SKM-1 treated with dmso at 0.1 percent for 144 hours (cell line): ENCODE data around the gene EFHC1.

ENCODE experiments used
- DNase-seq: peaks from one replicate; lab custom pipeline; 2025; ENCODE audit not compliant: unreplicated experiment; lab: John Stamatoyannopoulos, UW

Gene EFHC1

GRCh38 chr6:52500238-52501129 lies 80.3 kb downstream of the EFHC1 start:
- no peak for DNase-seq

DNA sequence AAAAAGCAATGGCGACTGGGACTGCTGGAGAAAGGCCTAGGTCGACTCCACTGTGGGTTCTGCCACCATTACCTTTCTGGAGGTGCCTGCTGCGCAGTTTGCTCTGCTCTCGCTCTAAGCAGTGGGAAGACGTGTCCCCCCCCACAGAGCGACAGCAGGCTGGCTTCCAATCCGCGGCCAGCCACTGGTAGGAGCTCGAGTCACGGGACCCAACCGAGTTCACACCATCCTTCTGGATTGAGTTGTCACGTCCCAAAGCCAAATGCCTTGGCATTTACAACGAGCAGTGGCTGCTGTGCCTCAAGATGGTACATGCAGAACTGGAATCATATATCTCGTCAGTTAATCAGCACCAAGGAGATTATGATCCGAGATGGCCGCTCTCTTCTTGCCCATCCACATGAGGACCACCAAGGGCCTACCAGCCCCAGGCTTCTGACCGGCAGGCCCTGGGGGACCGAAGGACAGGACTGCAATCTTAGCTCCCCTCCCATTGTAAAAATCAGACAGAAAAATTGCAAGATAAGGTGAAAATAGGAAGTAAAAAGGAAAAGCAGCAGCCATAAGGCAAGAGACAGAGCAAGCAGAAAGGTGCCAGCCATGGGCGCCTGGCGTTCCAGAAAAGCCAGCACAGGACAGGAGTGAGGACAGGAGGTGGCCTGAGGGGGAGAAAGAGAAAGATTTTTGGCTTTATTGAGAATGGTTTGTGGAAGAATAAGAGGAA lies 82.3 kb downstream of the EFHC1 start:
- DNase-seq, result no peak

- no peak for DNase-seq
Observed at GRCh38 chr6:52503323-52503747, 83.2 kb downstream of the EFHC1 start.

DNA sequence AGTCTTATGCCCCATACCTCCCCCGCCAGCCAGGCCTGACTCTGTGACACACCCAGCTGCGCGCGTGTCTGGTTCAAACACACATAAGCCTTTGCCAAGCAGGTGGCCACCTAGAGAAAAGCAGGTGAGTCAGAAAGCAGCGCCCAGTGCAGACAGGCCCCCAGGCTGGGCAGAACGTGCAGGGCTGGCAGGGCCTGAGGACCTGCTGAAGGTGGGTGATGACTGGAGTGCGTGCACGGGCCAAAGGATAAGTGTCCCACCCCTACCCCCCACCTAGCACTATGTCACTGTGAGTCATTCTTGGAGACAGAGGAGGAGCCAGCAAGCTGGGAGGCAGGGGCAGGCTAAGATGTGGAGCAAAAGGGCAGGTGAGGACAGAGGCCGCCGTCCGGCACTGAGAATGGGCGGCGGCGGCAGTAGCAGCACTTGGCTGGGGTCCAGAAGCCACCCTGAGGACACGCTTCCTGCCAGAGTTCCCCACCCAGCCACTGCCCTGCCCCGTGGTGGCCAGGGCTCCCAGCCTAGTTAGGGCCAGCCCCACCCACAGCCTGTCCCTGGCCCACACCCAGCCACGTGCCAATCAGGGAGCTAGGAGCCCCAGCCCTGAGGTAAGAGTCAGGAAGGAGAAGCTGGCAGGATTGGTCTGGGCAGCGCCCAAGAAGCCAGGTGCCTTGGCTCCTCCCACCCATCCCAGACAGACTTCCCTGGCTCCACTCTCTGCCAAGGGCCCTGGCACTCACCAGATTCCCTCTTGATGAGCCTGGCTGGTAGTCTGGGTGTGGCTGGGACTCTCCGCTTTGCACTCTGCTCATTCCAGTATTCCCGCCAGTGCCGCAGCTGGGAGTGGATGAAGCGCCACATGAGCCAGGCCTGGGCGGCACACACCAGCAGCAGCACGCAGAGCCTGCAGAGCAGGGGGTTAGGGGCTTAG lies 84.0 kb downstream of the EFHC1 start:
- no peak for DNase-seq

DNA sequence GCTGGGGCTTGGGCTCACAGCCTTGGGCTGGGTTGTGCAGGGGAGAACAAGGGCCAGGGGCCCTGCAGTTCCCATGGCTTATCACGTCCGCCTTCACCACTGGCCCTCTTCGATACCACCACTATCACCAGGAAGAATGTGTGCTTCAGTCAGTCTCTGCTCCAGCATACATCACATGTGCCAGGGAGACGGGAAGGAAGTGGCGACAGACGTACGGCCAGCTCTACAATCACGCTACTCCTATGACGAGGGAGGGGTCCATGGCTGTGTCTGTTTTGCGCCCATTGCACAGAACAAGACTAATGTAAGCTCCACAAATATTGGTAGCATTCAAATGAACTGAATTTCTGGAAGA lies 84.6 kb downstream of the EFHC1 start:
- no peak for DNase-seq

GRCh38 chr6:52505726-52506409 lies 85.7 kb downstream of the EFHC1 start:
- DNase-seq, result no peak

GRCh38 chr6:52506476-52506875 lies 86.3 kb downstream of the EFHC1 start:
- DNase-seq, result no peak

DNA sequence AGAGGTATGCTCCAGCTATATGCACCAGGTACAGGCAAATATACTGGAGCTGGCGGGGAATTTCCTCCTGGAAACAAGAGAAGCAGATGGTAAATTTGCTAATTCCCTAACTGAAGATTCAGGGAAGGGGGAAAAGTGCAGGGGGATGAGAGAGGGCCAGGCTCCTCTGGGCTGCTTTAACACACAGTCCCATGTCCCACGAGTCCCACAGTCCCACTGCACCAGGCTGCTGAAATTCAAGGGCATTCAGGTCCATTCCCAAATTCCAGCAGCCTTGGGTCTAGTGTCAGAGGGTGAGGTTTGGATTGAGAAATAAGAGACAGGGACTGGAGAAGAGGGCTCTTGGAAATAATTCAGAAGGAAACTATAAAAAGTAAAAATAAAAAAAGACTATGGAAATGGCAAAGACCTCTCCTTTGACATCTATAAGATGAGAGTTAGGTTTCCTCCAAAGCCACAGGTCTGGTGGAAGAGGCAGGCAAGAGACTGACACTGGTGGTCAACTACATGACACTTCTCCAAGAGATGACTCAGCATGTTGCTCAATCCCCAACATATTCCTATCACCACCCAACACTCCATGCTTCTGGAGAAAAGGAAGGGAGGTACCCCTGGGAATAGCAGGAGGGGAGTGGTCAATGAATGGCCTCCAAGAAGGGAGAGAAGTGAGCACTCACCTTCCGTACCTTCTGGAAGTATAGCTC lies 87.6 kb downstream of the EFHC1 start:
- DNase-seq, result no peak

- no peak for DNase-seq
Observed at GRCh38 chr6:52508261-52508739, 88.2 kb downstream of the EFHC1 start.

DNA sequence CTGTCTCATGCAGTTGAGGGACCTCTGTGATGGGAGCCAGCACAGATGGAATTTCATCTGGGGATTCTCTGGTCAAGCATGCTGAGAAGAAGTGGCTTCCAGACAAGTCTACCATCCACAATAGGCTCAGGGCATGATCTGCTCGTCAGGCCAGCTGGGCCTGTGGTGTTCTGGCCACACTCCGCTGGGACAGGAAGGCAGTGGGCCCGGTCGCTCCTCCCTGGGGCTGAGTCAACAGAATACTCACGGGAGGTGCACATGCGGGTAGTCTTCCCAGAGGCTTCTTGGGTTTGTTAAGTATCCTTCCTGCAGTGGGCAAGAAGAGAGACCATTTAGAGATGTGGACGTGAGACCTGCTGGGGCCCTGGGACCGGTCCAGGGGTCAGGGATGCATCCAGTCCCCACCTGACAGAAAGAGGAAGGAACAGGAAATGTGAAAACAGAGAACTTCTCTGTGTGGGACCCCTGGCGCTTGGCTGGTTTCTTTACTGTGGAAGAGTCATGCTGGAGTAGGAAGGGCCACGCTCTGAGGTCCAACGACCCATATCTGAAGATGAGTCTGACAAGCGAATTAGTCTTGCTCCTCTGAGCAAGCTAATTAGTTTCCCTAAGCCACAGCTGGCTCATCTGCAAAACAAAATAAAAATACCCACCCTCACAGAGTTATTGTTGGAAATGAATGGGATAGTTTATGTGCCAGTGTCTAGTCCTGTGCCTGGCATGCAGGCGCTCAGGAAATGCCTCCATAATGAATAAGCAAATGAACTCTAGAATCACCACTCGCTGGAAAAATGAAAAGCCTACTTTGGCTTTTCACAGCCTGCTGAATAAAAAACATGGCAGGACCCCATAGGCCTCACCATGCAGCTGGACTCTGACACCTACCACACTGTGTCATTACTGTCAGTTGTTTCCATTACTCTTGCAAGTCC lies 89.4 kb downstream of the EFHC1 start:
- DNase-seq, result no peak

- DNase-seq, result no peak
Observed at GRCh38 chr6:52510213-52510562, 90.0 kb downstream of the EFHC1 start.

DNA sequence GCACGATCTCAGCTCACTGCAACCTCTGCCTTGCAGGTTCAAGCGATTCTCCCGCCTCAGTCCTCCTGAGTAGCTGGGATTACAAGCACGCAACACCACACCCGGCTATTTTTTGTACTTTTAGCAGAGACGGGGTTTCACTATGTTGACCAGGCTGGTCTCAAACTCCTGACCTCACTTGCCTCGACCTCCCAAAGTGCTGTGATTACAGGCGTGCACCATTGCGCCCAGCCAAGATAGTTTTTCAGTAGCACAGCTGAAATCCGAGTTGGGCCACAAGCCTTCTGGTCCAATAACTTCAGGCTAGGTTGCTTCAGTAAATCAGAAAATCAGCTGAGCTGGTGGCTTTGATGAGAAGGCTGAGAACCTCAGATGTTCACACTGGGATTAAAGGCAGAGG lies 91.0 kb downstream of the EFHC1 start:
- no peak for DNase-seq

DNA sequence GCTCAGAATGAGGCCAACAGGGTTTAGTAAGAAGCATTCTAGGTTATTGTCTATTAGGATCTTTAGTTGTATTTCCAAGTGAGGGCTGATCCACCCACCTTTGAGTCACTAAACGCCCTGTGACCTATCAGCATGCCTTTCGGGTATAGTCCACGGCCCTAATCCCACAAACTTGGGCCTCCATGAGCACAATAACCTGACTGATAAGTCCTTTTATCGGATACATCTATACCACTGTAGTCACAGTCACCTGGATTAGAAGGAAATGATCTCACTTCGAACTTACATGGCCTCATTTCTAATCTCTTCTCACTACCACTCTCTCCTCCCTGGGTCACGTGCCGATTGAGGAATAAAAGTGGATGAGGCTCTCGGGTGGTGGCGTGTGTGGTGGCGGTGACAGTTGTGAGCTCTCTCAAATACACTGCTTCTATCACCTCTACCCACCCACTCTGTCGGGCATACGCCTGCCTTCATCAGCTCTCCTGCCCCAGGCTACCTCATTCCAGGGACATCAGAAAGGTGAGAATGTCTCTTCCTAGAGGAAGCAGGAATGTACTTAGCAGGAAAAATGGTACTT lies 91.5 kb downstream of the EFHC1 start:
- no peak for DNase-seq

- DNase-seq, result no peak
Observed at GRCh38 chr6:52512199-52512598, 92.1 kb downstream of the EFHC1 start.

GRCh38 chr6:52513464-52513863 lies 93.3 kb downstream of the EFHC1 start:
- DNase-seq, result no peak

DNA sequence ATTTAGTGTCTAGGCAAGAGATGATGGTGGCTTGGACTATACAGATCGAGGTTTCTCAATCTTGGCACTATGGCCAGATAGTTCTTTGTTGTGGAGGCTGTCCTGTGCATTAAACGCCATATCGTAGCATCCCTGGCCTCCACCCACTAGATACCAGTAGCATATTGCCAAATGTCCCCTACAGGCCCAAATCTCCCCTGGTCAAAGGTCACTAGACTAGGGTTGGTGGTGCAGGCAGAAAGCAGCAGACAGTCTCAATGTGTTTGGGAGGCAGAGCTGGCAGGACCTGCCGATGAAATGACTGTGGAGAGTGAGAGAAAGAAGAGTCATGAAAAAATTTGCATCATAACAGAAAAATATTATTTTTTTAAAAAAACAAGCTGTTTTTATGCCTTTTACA lies 93.8 kb downstream of the EFHC1 start:
- DNase-seq, result no peak

GRCh38 chr6:52514514-52514913 lies 94.4 kb downstream of the EFHC1 start:
- DNase-seq, result no peak

DNA sequence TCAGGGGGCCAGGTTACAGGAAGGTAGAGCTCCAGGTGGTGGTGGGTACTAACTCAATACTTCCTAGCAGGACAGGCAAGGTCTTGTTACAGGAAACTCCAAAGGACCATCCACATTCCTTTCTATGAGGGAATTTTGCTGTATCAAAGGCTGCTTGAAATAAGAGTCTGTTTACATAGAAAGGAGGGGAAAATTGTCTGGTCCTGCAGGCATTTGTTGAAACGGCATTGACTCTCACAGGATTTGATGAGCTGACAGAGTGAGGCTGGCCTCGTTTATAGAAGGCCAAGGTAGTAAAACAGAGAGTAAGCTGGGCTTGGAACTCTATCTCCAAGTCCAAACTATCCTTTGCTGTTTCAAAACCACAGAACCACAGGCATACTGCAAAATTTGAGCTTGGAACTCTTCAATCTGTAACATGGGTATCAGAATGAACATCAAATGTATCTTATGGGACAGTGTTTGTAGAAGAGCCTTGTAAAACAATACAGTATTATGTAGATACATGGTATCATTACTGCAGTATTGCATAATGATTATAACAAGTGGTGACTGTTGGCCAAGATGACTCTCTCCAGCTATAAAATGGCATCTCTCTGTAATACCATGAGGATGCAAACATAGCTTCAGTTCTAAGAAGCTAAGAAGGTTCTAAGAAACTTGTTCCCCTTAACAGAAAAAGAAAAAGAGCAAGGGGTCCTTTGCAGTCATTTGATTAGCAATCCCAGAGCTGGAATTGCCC lies 95.2 kb downstream of the EFHC1 start:
- DNase-seq, result no peak
